NCI-H2081 treated with DMSO at 0.1 percent for 48 hours (cell line): ENCODE data around the gene ADCY9.
A peak's percentile ranks its signal among the peaks of the same experiment; 100 is the strongest.
"Not testable (repeated sequence)": the region's sequence is repeated elsewhere in the genome, so short reads cannot be mapped to it uniquely, and the experiment has no call there.

ENCODE experiments used
- DNase-seq: peaks from one replicate; lab custom pipeline; 2025; lab: John Stamatoyannopoulos, UW

ADCY9 gene

GRCh38 chr16:4067262-4068001 is 48.8 kb downstream of the ADCY9 start:
- DNase-seq: no peak

DNA sequence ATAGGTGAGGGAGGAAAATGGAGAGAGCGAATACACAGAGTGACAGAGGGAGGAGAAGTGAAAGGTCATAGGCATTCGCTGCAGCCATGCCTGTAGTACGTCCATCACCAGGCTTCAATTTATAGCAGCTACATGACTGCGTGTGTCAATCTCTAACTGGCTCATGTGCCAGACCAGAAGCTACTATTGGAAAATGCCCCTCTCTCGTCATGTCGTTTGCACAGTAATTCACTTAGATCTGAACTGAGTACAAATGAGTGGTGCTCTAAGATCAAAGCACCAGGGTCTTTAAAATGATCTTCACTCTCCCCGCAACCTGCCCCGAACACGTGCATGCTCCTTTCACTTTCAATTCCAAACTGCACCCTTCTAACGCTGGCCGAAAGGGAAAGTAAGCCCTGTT is 51.3 kb downstream of the ADCY9 start:
- DNase-seq: no peak

DNA sequence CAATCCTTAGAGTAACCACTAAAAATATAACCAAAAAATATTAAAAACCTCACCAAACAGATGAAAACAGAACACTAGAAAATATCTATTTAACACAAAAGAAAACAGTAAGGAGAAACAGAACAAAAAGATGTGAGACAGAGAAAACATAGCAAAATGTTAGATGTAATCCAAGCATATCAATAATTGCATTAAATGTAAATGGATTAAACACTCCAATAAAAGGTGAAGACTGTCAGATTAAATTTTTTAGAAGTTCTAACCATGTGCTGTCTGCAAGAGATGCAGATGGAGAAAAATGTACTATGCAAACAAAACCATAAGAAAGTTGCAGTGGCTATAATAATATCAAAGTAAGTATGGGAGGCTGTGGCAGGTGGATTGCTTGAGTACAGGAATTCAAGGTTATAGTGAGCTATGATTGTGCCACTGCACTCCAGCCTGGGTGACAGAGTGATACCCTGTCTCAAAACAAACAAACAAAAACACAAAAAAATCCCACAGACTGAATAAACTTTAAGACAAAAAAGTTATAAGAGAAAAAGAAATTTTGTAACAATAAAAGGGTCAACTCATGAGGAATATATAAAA is 53.9 kb downstream of the ADCY9 start:
- no peak for DNase-seq

- DNase-seq: no peak
Observed at GRCh38 chr16:4060823-4061222, 55.4 kb downstream of the ADCY9 start.

DNA sequence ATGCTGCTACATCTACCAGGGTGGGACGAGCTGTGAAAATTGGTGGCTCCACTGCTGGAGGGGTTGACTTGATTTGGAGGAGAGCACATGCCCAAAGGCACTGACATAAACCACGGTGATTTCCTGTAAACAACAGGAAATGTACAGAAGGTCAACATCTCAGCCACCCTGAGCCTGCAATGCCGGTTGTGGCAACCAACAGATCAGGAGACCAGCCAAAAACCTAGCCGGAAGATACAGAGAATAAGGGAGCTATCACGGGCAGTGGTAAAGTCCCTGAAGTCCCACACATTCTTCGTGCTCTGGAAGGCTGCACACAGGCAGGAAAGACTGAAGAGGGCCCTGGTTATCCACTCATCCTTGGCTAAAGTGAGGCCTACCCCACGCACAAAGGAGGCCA is 56.2 kb downstream of the ADCY9 start:
- no peak for DNase-seq

DNA sequence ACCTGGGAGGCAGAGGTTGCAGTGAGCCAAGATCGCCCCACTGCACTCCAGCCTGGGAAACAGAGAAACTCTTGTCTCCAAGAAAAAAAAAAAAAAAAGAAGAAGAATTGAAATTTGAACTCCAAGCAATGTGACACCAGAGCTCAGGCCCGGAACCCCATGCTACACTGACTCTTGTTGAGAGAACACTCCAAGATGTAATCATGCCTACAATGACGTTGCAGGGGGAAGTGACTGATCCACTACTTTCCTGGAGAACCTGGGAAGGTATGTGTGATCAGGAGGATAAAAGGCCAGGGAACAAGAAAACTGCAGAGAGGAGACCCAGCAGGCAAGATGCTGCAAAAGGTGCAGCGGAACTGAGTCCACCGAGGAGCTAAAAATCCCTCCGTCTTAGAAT is 57.9 kb downstream of the ADCY9 start:
- no peak for DNase-seq

DNA sequence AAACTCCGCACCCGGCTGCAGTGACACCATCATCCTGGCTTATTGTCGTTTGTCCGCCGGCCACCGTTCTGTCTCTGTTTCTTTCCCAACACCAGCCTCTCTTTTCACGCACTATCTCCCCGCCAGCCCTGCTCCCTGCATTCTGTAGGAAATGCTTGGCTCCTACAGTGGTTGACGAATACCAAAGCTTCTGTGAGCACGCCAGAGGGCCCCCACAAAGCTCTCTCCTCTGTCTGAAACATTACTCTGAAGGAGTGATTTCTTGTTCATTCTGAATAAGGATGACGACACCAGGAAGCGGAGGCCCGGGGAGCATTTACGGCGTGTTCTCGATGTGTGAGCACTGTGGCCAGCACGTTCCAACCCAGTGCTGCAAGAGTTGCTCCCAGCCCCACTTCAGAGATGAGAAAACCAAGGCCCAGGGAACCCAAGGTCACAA is 58.8 kb downstream of the ADCY9 start:
- no peak for DNase-seq

DNA sequence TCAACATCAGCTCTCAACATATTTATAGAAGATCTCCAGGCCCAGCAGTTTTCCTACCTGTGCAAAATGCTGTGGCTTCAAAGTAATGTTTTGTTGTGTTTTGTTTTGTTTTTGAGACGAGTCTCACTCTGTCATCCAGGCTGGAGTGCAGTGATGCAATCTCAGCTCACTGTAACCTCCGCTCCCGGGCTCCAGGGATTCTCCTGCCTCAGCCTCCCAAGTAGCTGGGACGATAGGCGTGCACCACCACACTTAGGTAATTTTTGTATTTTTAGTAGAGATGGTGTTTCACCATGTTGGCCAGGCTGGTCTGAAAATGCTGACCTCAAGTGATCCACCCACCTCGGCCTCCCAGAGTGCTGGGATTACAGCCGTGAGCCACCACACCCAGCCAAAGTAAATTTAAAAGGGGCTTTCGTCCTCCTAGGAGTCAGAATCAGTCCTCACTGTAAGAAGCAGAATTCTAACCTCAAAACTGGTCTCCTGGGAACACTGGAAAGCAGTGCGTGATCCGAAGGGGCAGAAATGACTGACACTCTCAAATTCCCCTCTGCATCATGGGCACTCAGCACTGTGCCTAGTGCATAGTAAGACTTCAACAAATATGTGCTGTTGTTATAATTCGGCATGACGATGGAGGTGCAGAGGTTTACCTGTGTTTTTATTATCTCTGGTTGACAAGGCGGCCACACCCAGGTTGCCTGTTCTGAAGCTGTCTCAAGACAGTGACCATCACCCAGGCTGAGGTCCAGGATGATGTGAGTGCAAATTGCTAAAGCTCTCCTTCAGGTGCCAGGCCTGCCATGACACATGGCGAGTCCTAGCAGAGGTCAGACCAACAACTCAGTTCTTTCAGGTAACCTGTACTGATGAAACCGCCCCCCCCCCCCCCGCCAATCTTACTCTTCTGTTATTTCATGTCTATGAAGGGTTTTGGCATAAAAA is 59.8 kb downstream of the ADCY9 start:
- no peak for DNase-seq

DNA sequence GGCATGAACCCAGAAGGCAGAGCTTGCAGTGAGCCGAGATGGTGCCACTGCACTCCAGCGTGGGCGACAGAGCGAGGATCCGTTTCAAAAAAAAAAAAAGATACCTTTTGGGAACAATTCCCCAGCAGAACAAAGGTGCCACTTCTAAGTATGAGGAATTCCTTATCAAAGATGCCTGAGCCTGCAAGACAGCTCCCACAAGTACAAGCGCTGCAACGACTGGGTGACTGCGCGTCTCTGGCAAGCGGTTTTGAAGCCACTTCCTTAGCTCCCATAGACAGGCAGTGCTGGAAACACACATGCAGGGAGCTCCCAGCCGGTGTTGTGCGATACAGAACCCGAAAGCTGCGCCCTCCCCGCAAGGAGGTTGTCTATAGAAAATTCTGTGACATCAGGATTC is 60.5 kb downstream of the ADCY9 start:
- no peak for DNase-seq

- DNase-seq: peak; percentile 62
Observed at GRCh38 chr16:4053301-4053845, 62.9 kb downstream of the ADCY9 start.

DNA sequence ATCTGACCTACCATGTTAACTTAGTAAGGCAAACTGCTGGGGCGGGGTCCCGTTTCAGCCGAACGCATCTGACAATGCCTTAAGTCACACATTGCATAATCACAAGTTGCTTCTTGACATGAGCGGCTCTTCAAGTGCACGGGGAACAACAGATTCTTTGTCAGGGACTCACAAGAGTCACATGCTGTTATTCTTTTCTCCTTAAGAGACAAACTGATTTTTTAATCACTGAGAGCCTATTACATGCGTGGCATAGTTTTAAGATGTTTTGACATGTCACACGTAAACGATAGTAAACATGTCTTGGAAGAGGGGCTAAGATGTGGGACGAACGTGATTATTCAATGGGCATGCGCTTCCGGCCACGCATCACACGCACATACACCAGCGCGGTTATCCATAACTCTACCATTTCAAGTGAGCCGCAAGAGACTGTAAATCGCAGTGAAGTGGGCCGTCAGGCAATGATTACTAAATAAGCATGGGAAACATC is 63.4 kb downstream of the ADCY9 start:
- DNase-seq: no peak

DNA sequence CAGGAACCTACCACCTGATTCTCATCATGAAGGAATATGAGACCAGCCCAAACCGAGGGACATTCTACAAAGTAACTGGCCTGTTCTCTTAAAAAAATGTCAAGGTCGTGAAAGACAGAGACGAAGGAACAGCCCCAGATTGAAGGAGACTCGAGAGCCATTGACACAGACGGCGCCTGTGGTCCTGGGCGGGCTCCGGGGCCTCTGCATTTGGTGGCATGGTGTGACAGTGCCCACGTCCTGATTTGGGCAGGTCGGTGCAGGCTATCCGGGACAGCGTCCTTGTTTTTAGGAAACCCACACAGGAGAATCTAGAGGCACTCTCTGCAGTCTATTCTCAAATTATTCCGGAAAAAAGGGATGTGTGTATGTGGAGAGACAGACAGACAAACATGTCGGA is 64.1 kb downstream of the ADCY9 start:
- no peak for DNase-seq

DNA sequence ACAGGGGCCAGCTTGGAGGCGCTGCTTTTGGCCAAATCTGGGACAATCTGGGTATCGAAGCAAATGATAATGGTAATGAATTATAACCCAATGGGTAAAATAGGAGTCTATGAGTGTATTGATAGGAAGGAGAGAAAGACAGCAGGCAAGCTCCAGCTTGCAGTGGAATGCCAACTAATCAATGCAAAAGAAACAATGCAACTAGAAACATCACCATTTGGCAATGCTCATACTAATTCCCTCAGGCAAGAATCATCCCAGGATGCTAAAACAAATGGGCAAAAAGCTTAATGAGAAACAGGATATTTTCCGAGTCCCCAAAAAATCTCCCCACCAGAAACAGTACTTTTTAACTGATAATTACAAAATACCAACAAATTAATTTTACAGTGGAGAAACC is 64.7 kb downstream of the ADCY9 start:
- DNase-seq: no peak

DNA sequence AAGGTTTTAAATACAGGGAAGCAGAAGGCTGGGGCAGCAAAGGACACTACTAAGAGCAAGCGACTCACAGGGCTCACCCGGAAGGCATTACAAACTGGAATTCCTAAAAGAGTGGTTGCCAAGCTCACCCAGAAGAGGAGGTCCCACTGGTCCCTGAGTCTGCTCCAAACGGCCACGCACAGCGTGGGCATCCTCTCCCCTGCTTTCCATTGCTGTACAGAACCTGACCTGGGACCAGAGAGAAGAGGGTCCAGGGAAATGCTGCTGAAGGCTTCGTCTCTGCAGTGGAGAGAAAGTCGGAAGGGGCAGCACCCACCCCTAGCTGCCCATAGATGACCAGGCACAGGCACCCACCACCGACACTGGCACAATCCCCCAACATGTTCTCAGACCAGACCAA is 67.2 kb downstream of the ADCY9 start:
- no peak for DNase-seq

- DNase-seq: no peak
Observed at GRCh38 chr16:4048481-4048880, 67.8 kb downstream of the ADCY9 start.

DNA sequence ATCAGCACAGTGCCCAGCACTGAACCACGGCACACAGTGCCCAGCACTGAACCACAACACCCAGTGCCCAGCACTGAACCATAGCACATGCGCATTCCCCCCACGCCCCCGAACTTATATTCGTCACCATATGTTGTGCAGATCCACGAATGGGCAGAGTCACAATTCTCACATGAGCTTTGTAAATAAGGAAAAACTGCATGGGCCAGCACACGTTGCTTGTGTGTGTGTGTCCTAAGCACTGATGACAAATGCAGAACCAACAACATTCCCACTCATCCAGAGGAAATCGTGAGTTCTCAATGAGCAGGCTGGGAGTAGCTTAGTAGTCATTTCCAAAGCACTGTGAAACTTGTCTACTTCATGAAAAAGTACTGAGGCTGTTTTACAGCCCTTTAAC is 70.0 kb downstream of the ADCY9 start:
- DNase-seq: no peak

GRCh38 chr16:4045561-4045960 is 70.7 kb downstream of the ADCY9 start:
- not testable (repeated sequence) for DNase-seq

GRCh38 chr16:4042581-4042980 is 73.7 kb downstream of the ADCY9 start:
- DNase-seq: no peak

DNA sequence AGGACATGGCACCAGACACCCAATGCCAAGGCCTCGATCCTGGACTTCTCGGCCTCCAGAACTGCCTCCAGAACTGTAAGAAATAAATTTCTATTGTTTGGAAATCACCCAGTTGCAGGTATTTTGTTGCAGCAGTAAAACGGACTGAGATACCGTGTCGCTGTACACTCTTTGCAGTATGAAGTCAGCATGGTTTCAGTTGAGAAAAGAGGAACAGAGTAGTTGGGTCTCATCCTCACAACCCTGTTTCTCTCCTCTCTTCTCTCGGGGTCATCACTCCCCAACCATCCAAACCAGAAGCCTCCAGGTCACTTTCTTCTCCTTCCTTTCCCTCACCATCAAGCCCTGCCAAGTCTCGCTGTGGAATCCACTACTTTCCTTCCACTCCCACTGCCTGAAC is 77.8 kb downstream of the ADCY9 start:
- no peak for DNase-seq

- not testable (repeated sequence) for DNase-seq
Observed at GRCh38 chr16:4036952-4037351, 79.3 kb downstream of the ADCY9 start.

GRCh38 chr16:4034963-4035362 is 81.3 kb downstream of the ADCY9 start:
- DNase-seq: no peak

DNA sequence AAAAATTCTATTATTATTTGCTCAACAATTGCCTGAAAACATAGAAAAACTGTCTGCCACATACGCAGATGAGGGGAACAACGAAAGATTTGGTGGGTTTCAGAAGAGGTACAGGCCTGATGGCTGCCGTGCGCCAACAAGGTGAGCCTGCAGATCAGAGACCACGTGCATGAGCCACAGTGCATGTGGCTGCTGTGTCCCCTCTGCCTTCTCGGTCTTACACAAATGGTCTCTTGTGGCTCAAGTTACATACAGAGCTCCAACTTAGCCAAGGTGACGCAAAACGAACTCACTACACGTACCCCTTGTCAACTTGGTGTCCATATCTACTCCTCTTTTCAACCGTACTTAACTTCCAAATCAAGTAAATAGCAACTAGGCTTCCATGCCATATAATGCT is 82.3 kb downstream of the ADCY9 start:
- DNase-seq: no peak
